Lung microvascular endothelial cell (primary cell): ENCODE results near the gene CACNA2D3. TPM values are rescaled to one million over a fixed set of nuclear protein-coding genes. Genes with fewer than 3 reads are reported as not detected.
"Not testable (repeated sequence)": the region's sequence is repeated elsewhere in the genome, so short reads cannot be mapped to it uniquely, and the experiment has no call there.

Source experiments
- DNase-seq, 2 donors: peaks; one replicate each; pipeline versions ENCODE4 v3.0.0 to v3.0.0-alpha.2; 2010; ENCODE audit warnings: low read depth in 2 of 2
- total RNA-seq: library from RNA; depleted of rRNA; stranded (reverse); fragments of >200 nt; gene quantifications from 2 replicates; pipeline ENCODE4 v1.2.1, GENCODE V29; 2014

CACNA2D3 gene
- total RNA-seq, 1 donor from 2014 or later, result not detected

GRCh38 chr3:54954521-54954920 is 832.2 kb downstream of the CACNA2D3 start:
- DNase-seq, result no peak

GRCh38 chr3:54955496-54955895 is 833.1 kb downstream of the CACNA2D3 start:
- DNase-seq, result no peak

- no peak for DNase-seq
These were observed 833.6 kb downstream of the CACNA2D3 start for GRCh38 chr3:54955941-54956340.

- DNase-seq, result no peak
These were observed 835.4 kb downstream of the CACNA2D3 start for GRCh38 chr3:54957711-54958110.

GRCh38 chr3:54960082-54960481 is 837.7 kb downstream of the CACNA2D3 start:
- DNase-seq, result no peak

- no peak for DNase-seq
These were observed 838.3 kb downstream of the CACNA2D3 start for GRCh38 chr3:54960701-54961100.

- no peak for DNase-seq
These were observed 839.8 kb downstream of the CACNA2D3 start for GRCh38 chr3:54962200-54962599.

- DNase-seq, result no peak
These were observed 841.3 kb downstream of the CACNA2D3 start for GRCh38 chr3:54963641-54964040.

- no peak for DNase-seq
These were observed 841.7 kb downstream of the CACNA2D3 start for GRCh38 chr3:54964081-54964480.

- DNase-seq, result no peak
These were observed 843.4 kb downstream of the CACNA2D3 start for GRCh38 chr3:54965746-54966145.

- no peak for DNase-seq
These were observed 844.6 kb downstream of the CACNA2D3 start for GRCh38 chr3:54966979-54967378.

- no peak for DNase-seq
These were observed 845.4 kb downstream of the CACNA2D3 start for GRCh38 chr3:54967731-54968161.

GRCh38 chr3:54968546-54969172 is 846.3 kb downstream of the CACNA2D3 start:
- no peak for DNase-seq

- no peak for DNase-seq
These were observed 847.3 kb downstream of the CACNA2D3 start for GRCh38 chr3:54969652-54970051.

GRCh38 chr3:54970895-54971294 is 848.5 kb downstream of the CACNA2D3 start:
- DNase-seq, result no peak

- no peak for DNase-seq
These were observed 855.1 kb downstream of the CACNA2D3 start for GRCh38 chr3:54977439-54977838.

- DNase-seq, result not testable (repeated sequence)
These were observed 855.6 kb downstream of the CACNA2D3 start for GRCh38 chr3:54977946-54978345.

GRCh38 chr3:54982807-54983206 is 860.5 kb downstream of the CACNA2D3 start:
- DNase-seq, result no peak

- DNase-seq, result no peak
These were observed 861.1 kb downstream of the CACNA2D3 start for GRCh38 chr3:54983266-54984099.

GRCh38 chr3:54985856-54986255 is 863.5 kb downstream of the CACNA2D3 start:
- DNase-seq, result no peak

- no peak for DNase-seq
These were observed 863.9 kb downstream of the CACNA2D3 start for GRCh38 chr3:54986294-54986693.

GRCh38 chr3:54987719-54988118 is 865.4 kb downstream of the CACNA2D3 start:
- no peak for DNase-seq

GRCh38 chr3:54988302-54988837 is 866.0 kb downstream of the CACNA2D3 start:
- no peak for DNase-seq
